Transverse colon (tissue), 4 donors: ENCODE results near the gene TET2. TPM values are rescaled to one million over a fixed set of nuclear protein-coding genes. Genes with fewer than 3 reads are reported as not detected.

ENCODE experiments used
- DNase-seq: peaks from one replicate; pipeline ENCODE4 v3.0.0-alpha.2; 2019
- H3K27ac ChIP-seq, 4 donors: fragments of 200-600 bp; sonication (generic); 2 replicates each; pipeline ENCODE4 v1.5.1; 2016 to 2018; ENCODE audit warnings: inconsistent platforms in 4 of 4
- H3K27me3 ChIP-seq: fragments of 200-600 bp; sonication (generic); 2 replicates; pipeline ENCODE4 v1.5.1; 2017; ENCODE audit warnings: inconsistent platforms
- H3K36me3 ChIP-seq, 4 donors: fragments of 200-600 bp; sonication (generic); 2 replicates each; pipeline ENCODE4 v1.5.1; 2017 to 2019; ENCODE audit warnings: inconsistent platforms in 4 of 4
- H3K4me1 ChIP-seq, 4 donors: fragments of 200-600 bp; sonication (generic); 2 replicates each; pipeline ENCODE4 v1.5.1; 2017 to 2020; ENCODE audit warnings: inconsistent platforms in 4 of 4
- H3K4me3 ChIP-seq, 4 donors: fragments of 200-600 bp; sonication (generic); 1 replicate in 1 of 4; 2 replicates in 3 of 4; pipeline versions ENCODE4 v1.5.1 to v1.6.1; 2017 to 2019; ENCODE audit warnings: inconsistent platforms in 4 of 4
- H3K9me3 ChIP-seq, 2 donors: fragments of 200-600 bp; sonication (generic); 2 replicates each; pipeline ENCODE4 v1.5.1; 2017 to 2019; ENCODE audit warnings: inconsistent platforms in 2 of 2
- CTCF ChIP-seq, 5 experiments: fragments of 200-600 bp in 3 of 5; fragments of 450-650 bp in 2 of 5; sonication (generic) in 3 of 5; IDR thresholded peaks; 1 replicate in 2 of 5; 2 replicates in 3 of 5; pipeline ENCODE4 v1.5.1; 2016 to 2017; ENCODE audit warnings: antibody characterized with exemption in 5 of 5, inconsistent platforms in 3 of 5, mild to moderate bottlenecking in 2 of 5, moderate library complexity in 1 of 5
- EP300 ChIP-seq: sonication (generic); formaldehyde crosslinking; IDR thresholded peaks from one replicate; pipeline ENCODE4 v1.6.1; 2017; ENCODE audit warnings: antibody characterized with exemption, low read depth
- POLR2A ChIP-seq: fragments of 450-650 bp; IDR thresholded peaks from one replicate; pipeline ENCODE4 v1.6.1; 2016; ENCODE audit warnings: antibody characterized with exemption, mild to moderate bottlenecking, moderate library complexity
- POLR2AphosphoS5 ChIP-seq, 3 donors: sonication (generic); formaldehyde crosslinking; IDR thresholded peaks; one replicate each; pipeline ENCODE4 v1.6.1; 2016; ENCODE audit warnings: antibody characterized with exemption in 3 of 3
- WGBS, 2 donors: methylation state at CpG; one replicate each; pipeline ENCODE4 v1.1.5; 2018; ENCODE audit warnings: low coverage in 1 of 2; 5-methylcytosine and 5-hydroxymethylcytosine counted together
- in situ Hi-C, 4 donors: fragments of 200-750 bp; cut with MboI; loops; one replicate each; pipeline versions ENCODE4 v1.15.0 to v1.15.1; 2017; ENCODE audit warnings: low sequenced_read_pairs in 3 of 4, low pct_ligation_motif_present in 1 of 4, low pct_unique_long_range_greater_than_20kb in 1 of 4
- intact Hi-C: fragments of 100-400 bp; cut with DNase I; formaldehyde crosslinking; loops from one replicate; pipeline ENCODE4 v1.15.1; 2023; ENCODE audit warnings: low total_unique reads
- total RNA-seq, 4 donors: library from RNA; depleted of rRNA; stranded (reverse); fragments of >200 nt; gene quantifications; one replicate each; pipeline ENCODE4 v1.1.0, GENCODE V29; 2016

The TET2 gene
- total RNA-seq, 4 donors from 2014 or later = 23.9 to 33.6 (median 29.5) TPM

GRCh38 chr4:105210916-105211315 lies 64.2 kb downstream of the TET2 start:
- peak overlapping the region in 3 of 4 donors; percentile 23 to 36 (median 27) for H3K27ac ChIP-seq
- intact Hi-C loops = no loop called here
- no peaks in the 10 kb centered on the region for H3K27me3 ChIP-seq
- H3K4me3 ChIP-seq = no peak overlapping the region
- H3K9me3 ChIP-seq = no peaks in the 10 kb centered on the region
- TF ChIP-seq POLR2AphosphoS5 (IDR thresholded peaks at IDR 0.05) = peak in 1 of 3 donors; percentile 41
- no peak for TF ChIP-seq CTCF (IDR thresholded peaks at IDR 0.05)
- TF ChIP-seq POLR2A = no peak
- TF ChIP-seq EP300 = no peak
- H3K4me1 ChIP-seq = peaks cover 0 to 30% (median 12%) of the 10 kb centered on the region in 4 donors
- H3K36me3 ChIP-seq = no peaks in the 10 kb centered on the region
- no peak for DNase-seq
- WGBS, 2 donors = 33 to 61% methylated on average over 1 of the region's 1 CpG
- in situ Hi-C loops = no loop called here

- Histone ChIP-seq H3K4me1 (peaks cover 0 to 30% (median 18%) of the 10 kb centered on the region in 4 donors), H3K4me3 (no peak overlapping the region), H3K36me3 (no peaks in the 10 kb centered on the region), H3K27ac (peak overlapping the region in 2 of 4 donors; percentile 1 to 13), H3K27me3 (no peaks in the 10 kb centered on the region), H3K9me3 (no peaks in the 10 kb centered on the region)
- in situ Hi-C loops (no loop called here), intact Hi-C loops (no loop called here)
- 28 to 31% methylated on average over 4 of the region's 4 CpGs for WGBS, 2 donors
- no peak for DNase-seq
- TF ChIP-seq CTCF (IDR thresholded peaks at IDR 0.05) (no peak), POLR2A (no peak), POLR2AphosphoS5 (IDR thresholded peaks at IDR 0.05) (no peak), EP300 (no peak)
These were observed 69.1 kb downstream of the TET2 start for GRCh38 chr4:105215609-105216313.

GRCh38 chr4:105225500-105225899 lies 78.8 kb downstream of the TET2 start:
- in situ Hi-C loops = no loop called here
- intact Hi-C loops = no loop called here

GRCh38 chr4:105227054-105227453 lies 80.4 kb downstream of the TET2 start:
- 82 to 91% methylated on average over 1 of the region's 1 CpG for WGBS, 2 donors
- H3K4me3 ChIP-seq = no peak overlapping the region
- no peaks in the 10 kb centered on the region for H3K9me3 ChIP-seq
- no peaks in the 10 kb centered on the region for H3K27me3 ChIP-seq
- DNase-seq = no peak
- in situ Hi-C loops (no loop called here), intact Hi-C loops (no loop called here)
- H3K4me1 ChIP-seq = peaks cover 0 to 11% (median 0%) of the 10 kb centered on the region in 4 donors
- no peak for TF ChIP-seq EP300
- no peak for TF ChIP-seq CTCF (IDR thresholded peaks at IDR 0.05)
- no peak for TF ChIP-seq POLR2A
- TF ChIP-seq POLR2AphosphoS5 (IDR thresholded peaks at IDR 0.05) = no peak
- no peaks in the 10 kb centered on the region for H3K36me3 ChIP-seq
- no peak overlapping the region for H3K27ac ChIP-seq

More at GRCh38 chr4:105225500-105225899, 78.8 kb downstream of the TET2 start:
- Histone ChIP-seq H3K36me3 (no peaks in the 10 kb centered on the region), H3K4me3 (no peak overlapping the region), H3K4me1 (peaks cover 0 to 14% (median 0%) of the 10 kb centered on the region in 4 donors), H3K27me3 (no peaks in the 10 kb centered on the region), H3K9me3 (no peaks in the 10 kb centered on the region), H3K27ac (no peak overlapping the region)
- no peak for DNase-seq
- WGBS, 2 donors = 86 to 92% methylated on average over 1 of the region's 1 CpG
- TF ChIP-seq CTCF (IDR thresholded peaks at IDR 0.05) (no peak), POLR2A (no peak), EP300 (no peak), POLR2AphosphoS5 (IDR thresholded peaks at IDR 0.05) (no peak)
